B cell (primary cell): Measurements from ENCODE around the gene ITPKC.

Experiments used
- CTCF ChIP-seq: fragments of 200-600 bp; IDR thresholded peaks from one replicate; pipeline ENCODE4 v1.8.0; 2022; ENCODE audit warnings: antibody characterized with exemption, mild to moderate bottlenecking
- EZH2 ChIP-seq: IDR thresholded peaks from 2 replicates; pipeline ENCODE4 v1.6.1; 2012; ENCODE audit warnings: borderline replicate concordance, low read depth, mild to moderate bottlenecking, moderate library complexity, low read length; ENCODE audit not compliant: insufficient read depth, poor library complexity, severe bottlenecking

- TF ChIP-seq CTCF (no peak), EZH2 (no peak)
Observed at GRCh38 chr19:40703029-40703755, 13.7 kb upstream of the ITPKC start.
